NT2/D1 (cell line): Measurements from ENCODE around the gene C1orf159.
"Not testable (repeated sequence)": the region's sequence is repeated elsewhere in the genome, so short reads cannot be mapped to it uniquely, and the experiment has no call there.

Experiments used
- DNase-seq: peaks from one replicate; pipeline ENCODE4 v3.0.0-alpha.2; 2011; ENCODE audit warnings: low read depth, low spot score
- H3K27me3 ChIP-seq: 2 replicates; pipeline ENCODE4 v1.6.0; 2011; ENCODE audit warnings: mild to moderate bottlenecking; ENCODE audit not compliant: insufficient read length, insufficient read depth
- H3K36me3 ChIP-seq: 2 replicates; pipeline ENCODE4 v1.6.1; 2011; ENCODE audit warnings: mild to moderate bottlenecking, low read length, mixed read lengths; ENCODE audit not compliant: insufficient read depth, insufficient read length
- H3K4me1 ChIP-seq: 2 replicates; pipeline ENCODE4 v1.5.1; 2011; ENCODE audit not compliant: insufficient read depth, insufficient read length
- H3K4me3 ChIP-seq: 2 replicates; pipeline ENCODE4 v1.5.1; 2011; ENCODE audit warnings: low read depth; ENCODE audit not compliant: insufficient read length
- H3K9ac ChIP-seq: 2 replicates; pipeline ENCODE4 v1.6.0; 2011; ENCODE audit warnings: low read depth; ENCODE audit not compliant: insufficient read length
- H3K9me3 ChIP-seq: 2 replicates; pipeline ENCODE4 v1.5.1; 2011; ENCODE audit warnings: mild to moderate bottlenecking, low read length; ENCODE audit not compliant: insufficient read depth
- SUZ12 ChIP-seq: IDR thresholded peaks from 2 replicates; pipeline ENCODE4 v1.6.1; 2011; ENCODE audit not compliant: insufficient read length, insufficient read depth; ENCODE audit errors: extremely low read depth
- YY1 ChIP-seq: IDR thresholded peaks from 2 replicates; pipeline ENCODE4 v1.6.1; 2011; ENCODE audit not compliant: insufficient read length, insufficient read depth
- ZNF274 ChIP-seq: IDR thresholded peaks from 2 replicates; pipeline ENCODE4 v1.6.1; 2011; ENCODE audit warnings: mild to moderate bottlenecking, low read depth, low read length

Gene C1orf159

GRCh38 chr1:1082776-1083415 is 33.0 kb downstream of the C1orf159 start:
- TF ChIP-seq YY1 = no peak
- TF ChIP-seq SUZ12 = no peak
- TF ChIP-seq ZNF274 = no peak
- peaks cover 2% of the 10 kb centered on the region for H3K4me1 ChIP-seq
- peaks cover 3% of the 10 kb centered on the region for H3K27me3 ChIP-seq
- H3K4me3 ChIP-seq = no peak overlapping the region
- no peak for DNase-seq
- H3K36me3 ChIP-seq = peaks cover 27% of the 10 kb centered on the region
- H3K9me3 ChIP-seq = no peaks in the 10 kb centered on the region
- H3K9ac ChIP-seq = no peak overlapping the region

- peaks cover 24% of the 10 kb centered on the region for H3K36me3 ChIP-seq
- peaks cover 2% of the 10 kb centered on the region for H3K4me1 ChIP-seq
- H3K4me3 ChIP-seq = no peak overlapping the region
- H3K9ac ChIP-seq = no peak overlapping the region
- H3K27me3 ChIP-seq = peaks cover 4% of the 10 kb centered on the region
- H3K9me3 ChIP-seq = no peaks in the 10 kb centered on the region
- no peak for DNase-seq
- TF ChIP-seq YY1 = no peak
- no peak for TF ChIP-seq SUZ12
- no peak for TF ChIP-seq ZNF274
These were observed 33.6 kb downstream of the C1orf159 start for GRCh38 chr1:1082239-1082775.

- TF ChIP-seq SUZ12 (no peak), YY1 (no peak), ZNF274 (no peak)
- H3K4me1 ChIP-seq = peaks cover 2% of the 10 kb centered on the region
- no peak for DNase-seq
- H3K4me3 ChIP-seq = no peak overlapping the region
- peaks cover 8% of the 10 kb centered on the region for H3K27me3 ChIP-seq
- H3K9ac ChIP-seq = peak overlapping the region; percentile 42
- H3K36me3 ChIP-seq = peaks cover 21% of the 10 kb centered on the region
- no peaks in the 10 kb centered on the region for H3K9me3 ChIP-seq
These were observed 34.3 kb downstream of the C1orf159 start for GRCh38 chr1:1081311-1082238.

GRCh38 chr1:1080951-1081310 is 35.0 kb downstream of the C1orf159 start:
- H3K9me3 ChIP-seq = no peaks in the 10 kb centered on the region

GRCh38 chr1:1080122-1080757 is 35.6 kb downstream of the C1orf159 start:
- Histone ChIP-seq H3K9ac (peak overlapping the region; percentile 67), H3K27me3 (peaks cover 19% of the 10 kb centered on the region), H3K9me3 (no peaks in the 10 kb centered on the region), H3K4me1 (peaks cover 2% of the 10 kb centered on the region), H3K36me3 (peaks cover 15% of the 10 kb centered on the region), H3K4me3 (peak overlapping the region; percentile 32)
- peak; percentile 20 for DNase-seq
- no peak for TF ChIP-seq YY1
- TF ChIP-seq SUZ12 = no peak
- TF ChIP-seq ZNF274 = no peak

More at GRCh38 chr1:1080951-1081310, 35.0 kb downstream of the C1orf159 start:
- TF ChIP-seq YY1 (no peak), ZNF274 (no peak), SUZ12 (no peak)
- peaks cover 13% of the 10 kb centered on the region for H3K27me3 ChIP-seq
- H3K36me3 ChIP-seq = peaks cover 20% of the 10 kb centered on the region
- peaks cover 2% of the 10 kb centered on the region for H3K4me1 ChIP-seq
- H3K4me3 ChIP-seq = no peak overlapping the region
- no peak for DNase-seq
- peak overlapping the region; percentile 42 for H3K9ac ChIP-seq

GRCh38 chr1:1079408-1080121 is 36.3 kb downstream of the C1orf159 start:
- Histone ChIP-seq H3K9me3 (no peaks in the 10 kb centered on the region), H3K36me3 (peaks cover 12% of the 10 kb centered on the region), H3K4me3 (peak overlapping the region; percentile 32), H3K4me1 (peaks cover 3% of the 10 kb centered on the region), H3K27me3 (peaks cover 26% of the 10 kb centered on the region), H3K9ac (peak overlapping the region; percentile 67)
- TF ChIP-seq ZNF274 (no peak), YY1 (no peak), SUZ12 (no peak)
- peak; percentile 40 for DNase-seq

- not testable (repeated sequence) for H3K4me1 ChIP-seq, H3K9ac ChIP-seq, DNase-seq, H3K4me3 ChIP-seq, H3K36me3 ChIP-seq, H3K9me3 ChIP-seq
- peaks cover 29% of the 10 kb centered on the region for H3K27me3 ChIP-seq
These were observed 38.5 kb downstream of the C1orf159 start for GRCh38 chr1:1077396-1077795.
